T-helper 22 cell (primary cell): Measurements from ENCODE around the gene ANKS6.
"Not testable (repeated sequence)": the region's sequence is repeated elsewhere in the genome, so short reads cannot be mapped to it uniquely, and the experiment has no call there.

ENCODE experiments used
- DNase-seq: peaks from one replicate; pipeline ENCODE4 v3.0.0-alpha.2; 2020; ENCODE audit warnings: low read depth

Gene ANKS6

DNA sequence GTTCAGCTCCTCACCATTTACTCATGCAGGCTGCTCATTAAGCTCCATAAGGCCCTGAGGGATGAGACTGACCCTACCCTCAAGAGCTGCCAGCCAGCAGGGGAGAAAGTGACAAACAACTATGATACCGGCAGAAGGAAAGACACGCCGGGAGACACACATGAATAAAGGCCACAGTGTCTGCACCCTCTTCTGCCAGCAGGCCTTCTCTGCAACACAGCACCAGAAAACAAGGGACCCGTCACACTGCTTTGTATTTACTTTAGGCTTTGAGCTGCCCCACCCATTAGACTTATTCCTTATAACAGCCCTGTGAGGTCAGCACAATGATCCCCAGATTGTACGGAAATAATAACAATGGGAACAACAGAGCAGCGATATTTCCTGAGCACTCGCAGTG lies 94.8 kb downstream of the ANKS6 start:
- no peak for DNase-seq

DNA sequence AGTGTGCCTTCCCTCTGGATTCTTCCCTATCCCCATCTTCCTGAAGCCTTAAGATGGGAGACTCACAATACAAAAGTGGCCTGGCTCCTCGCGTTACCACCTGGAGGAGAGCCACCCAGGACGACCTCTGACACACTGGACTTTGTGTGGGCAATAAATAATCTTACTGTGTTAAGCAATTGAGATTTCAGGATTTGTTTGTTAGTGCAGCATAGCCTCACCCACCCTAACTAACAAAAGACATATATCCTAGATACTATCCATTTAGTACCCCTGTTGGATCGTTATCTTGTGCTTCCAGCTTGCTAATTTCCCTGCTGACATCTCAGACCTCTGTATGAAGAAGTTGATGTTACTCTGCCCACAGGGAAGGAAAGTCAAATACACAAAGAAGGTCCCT lies 95.6 kb downstream of the ANKS6 start:
- no peak for DNase-seq

- no peak for DNase-seq
Measured at GRCh38 chr9:98698856-98699255, 97.5 kb downstream of the ANKS6 start.

GRCh38 chr9:98694943-98695342 lies 101.4 kb downstream of the ANKS6 start:
- no peak for DNase-seq

GRCh38 chr9:98692392-98692791 lies 104.0 kb downstream of the ANKS6 start:
- DNase-seq, result no peak

DNA sequence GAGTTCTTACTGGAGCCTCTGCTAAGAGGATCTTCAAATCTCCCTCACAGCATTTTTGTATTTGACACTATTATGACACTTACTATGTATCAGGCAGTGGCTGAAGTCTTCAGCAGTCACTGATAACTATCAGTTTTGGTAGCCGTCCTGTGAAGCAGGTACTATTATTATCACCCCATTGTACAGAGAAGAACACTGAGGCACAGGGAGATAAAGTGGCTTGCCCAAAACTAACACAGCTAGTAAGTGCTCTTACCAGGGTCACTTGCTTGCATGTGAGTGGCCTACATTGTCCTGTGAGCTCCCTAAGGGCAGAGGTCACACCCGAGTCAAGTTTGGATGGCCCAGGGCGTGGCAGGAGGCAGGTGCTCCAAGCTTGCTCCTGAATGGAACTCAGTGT lies 104.5 kb downstream of the ANKS6 start:
- no peak for DNase-seq

- no peak for DNase-seq
Measured at GRCh38 chr9:98690686-98691085, 105.7 kb downstream of the ANKS6 start.

GRCh38 chr9:98688710-98689495 lies 107.5 kb downstream of the ANKS6 start:
- no peak for DNase-seq

- DNase-seq, result no peak
Measured at GRCh38 chr9:98687911-98688310, 108.4 kb downstream of the ANKS6 start.

GRCh38 chr9:98686961-98687855 lies 109.1 kb downstream of the ANKS6 start:
- no peak for DNase-seq

DNA sequence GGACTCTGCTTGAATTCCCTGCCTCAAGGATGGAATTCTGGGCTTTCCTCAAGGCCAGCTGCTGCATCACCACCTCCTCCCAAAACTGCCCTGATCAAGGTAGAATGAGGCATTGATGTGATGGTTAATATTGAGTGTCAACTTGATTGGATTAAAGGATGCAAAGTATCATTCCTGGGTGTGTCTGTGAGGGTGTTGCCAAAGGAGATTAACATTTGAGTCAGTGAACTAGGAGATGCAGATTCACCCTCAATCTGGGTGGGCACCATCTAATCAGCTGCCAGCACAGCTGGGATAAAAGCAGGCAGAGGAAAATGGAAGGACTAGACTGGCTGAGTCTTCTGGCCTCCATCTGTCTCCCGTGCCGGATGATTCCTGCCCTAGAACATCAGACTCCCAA lies 111.5 kb downstream of the ANKS6 start:
- not testable (repeated sequence) for DNase-seq
